Measurements from ENCODE around the gene ARID1B. TPM values are rescaled to one million over a fixed set of nuclear protein-coding genes. Genes with fewer than 3 reads are reported as not detected.

The ARID1B gene
- total and polyA plus RNA-seq, 9 of the 15 experiments (the other 6 are each of a cell fraction or from before 2014, with no cell fraction given) = 12.5 to 50.5 (median 25.8) TPM

DNA sequence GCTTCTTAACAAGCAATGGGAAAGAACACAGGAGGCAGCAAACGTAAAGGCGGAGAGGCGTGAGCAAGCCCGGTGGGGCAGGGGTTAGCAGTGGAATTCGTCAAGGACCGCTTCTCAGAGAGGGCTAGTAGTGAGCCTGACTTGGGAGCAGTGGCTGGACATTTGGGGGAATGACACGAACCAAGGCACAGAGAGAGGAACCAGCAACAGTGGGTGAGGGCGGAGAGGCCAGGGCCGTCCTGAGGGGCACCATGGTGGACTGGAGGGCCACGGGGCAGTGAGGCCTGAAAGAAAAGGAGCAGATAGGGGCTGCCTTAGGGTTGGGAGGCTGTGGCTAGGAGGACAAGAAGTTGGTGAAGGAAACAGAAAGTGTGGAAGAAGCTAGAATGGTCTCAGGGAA, 12.1 kb upstream of the ARID1B start:
- Histone ChIP-seq H3K9ac (ENCODE audit: insufficient read depth in 1 of 2, low read depth in 2 of 2, low read length in 2 of 2) (peak overlapping the region in 1 of 2 experiments; percentile 50; a peak in 1 of 4 replicates), H3K4me1 (replicated peaks in 1 of 2; ENCODE audit: control insufficient read depth in 2 of 2, insufficient read depth in 2 of 2, low read length in 2 of 2) (peaks cover 0 to 3% of the 10 kb centered on the region in 2 experiments; a peak in 2 of 5 replicates), H3K27me3 (ENCODE audit: control insufficient read depth in 2 of 2, insufficient read depth in 2 of 2, low read length in 2 of 2) (peaks cover 0 to 5% of the 10 kb centered on the region in 2 experiments; a peak in 2 of 5 replicates), H3K9me3 (replicated peaks; ENCODE audit: control insufficient read depth, insufficient read depth, low read depth, low read length) (no peaks in the 10 kb centered on the region), H4K20me1 (replicated peaks; ENCODE audit: control insufficient read depth, insufficient read depth, low read length) (no peaks in the 10 kb centered on the region), H3K4me3 (no peak overlapping the region), H3K27ac (ENCODE audit: extremely low read depth, low read depth, low read length) (no peak overlapping the region), H3K4me2 (ENCODE audit: insufficient read depth, low read length) (no peak overlapping the region), H3K9me1 (ENCODE audit: control insufficient read depth, insufficient read depth, low read length) (no peaks in the 10 kb centered on the region), H3K79me2 (ENCODE audit: control insufficient read depth, insufficient read depth, low read length) (no peaks in the 10 kb centered on the region), H2AFZ (ENCODE audit: low read depth, low read length) (peak overlapping the region; percentile 47), H3K36me3 (ENCODE audit: control insufficient read depth, insufficient read depth, low read length) (no peaks in the 10 kb centered on the region)
- no peak for DNase-seq (ENCODE audit: extremely low read depth in 1 of 4, low spot score in 3 of 4)
- 48% methylated on average over 10 of the region's 10 CpGs for WGBS (ENCODE audit: insufficient coverage, low coverage, missing lambda C conversion rate)
- CTCF ChIA-PET (ENCODE audit: low intra/inter-chr PET ratio) = no interaction called here
- intact Hi-C loops (cut with micrococcal nuclease) = no loop called here
- in situ Hi-C loops (cut with MboI) = no loop called here
- no TSS peak for BruUV-seq (replicated peaks)
- TF ChIP-seq, protein P1, sequence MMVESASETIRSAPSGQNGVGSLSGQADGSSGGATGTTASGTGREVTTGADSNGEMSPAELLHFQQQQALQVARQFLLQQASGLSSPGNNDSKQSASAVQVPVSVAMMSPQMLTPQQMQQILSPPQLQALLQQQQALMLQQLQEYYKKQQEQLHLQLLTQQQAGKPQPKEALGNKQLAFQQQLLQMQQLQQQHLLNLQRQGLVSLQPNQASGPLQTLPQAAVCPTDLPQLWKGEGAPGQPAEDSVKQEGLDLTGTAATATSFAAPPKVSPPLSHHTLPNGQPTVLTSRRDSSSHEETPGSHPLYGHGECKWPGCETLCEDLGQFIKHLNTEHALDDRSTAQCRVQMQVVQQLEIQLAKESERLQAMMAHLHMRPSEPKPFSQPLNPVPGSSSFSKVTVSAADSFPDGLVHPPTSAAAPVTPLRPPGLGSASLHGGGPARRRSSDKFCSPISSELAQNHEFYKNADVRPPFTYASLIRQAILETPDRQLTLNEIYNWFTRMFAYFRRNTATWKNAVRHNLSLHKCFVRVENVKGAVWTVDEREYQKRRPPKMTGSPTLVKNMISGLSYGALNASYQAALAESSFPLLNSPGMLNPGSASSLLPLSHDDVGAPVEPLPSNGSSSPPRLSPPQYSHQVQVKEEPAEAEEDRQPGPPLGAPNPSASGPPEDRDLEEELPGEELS (CRISPR knock-in tag; IDR thresholded peaks at IDR 0.05; ENCODE audit: borderline replicate concordance) = no peak
- no peak for TF ChIP-seq ZNF174 (CRISPR knock-in tag; IDR thresholded peaks at IDR 0.05)
- TF ChIP-seq NCOR1 (IDR thresholded peaks at IDR 0.05) = no peak
- TF ChIP-seq RCOR1 (IDR thresholded peaks at IDR 0.05; ENCODE audit: borderline replicate concordance in 1 of 2, low read depth in 2 of 2, low read length in 2 of 2) = no peak
- no peak for TF ChIP-seq L3MBTL2 (IDR thresholded peaks at IDR 0.05)
- no peak for TF ChIP-seq ZBTB26 (CRISPR knock-in tag; IDR thresholded peaks at IDR 0.05)
- no peak for TF ChIP-seq PCBP1 (IDR thresholded peaks at IDR 0.05; ENCODE audit: low read depth, low read length, poor library complexity, severe bottlenecking)
- TF ChIP-seq NFE2 (IDR thresholded peaks at IDR 0.05; ENCODE audit: low read depth) = no peak
- no peak for TF ChIP-seq ZBED1 (IDR thresholded peaks at IDR 0.05)
- no peak for TF ChIP-seq ZNF766 (CRISPR knock-in tag; conservative IDR thresholded peaks at IDR 0.05)
- no peak for TF ChIP-seq TAL1 (IDR thresholded peaks at IDR 0.05)
- TF ChIP-seq TEAD4 (IDR thresholded peaks at IDR 0.05; ENCODE audit: low read length) = no peak
- no peak for TF ChIP-seq TEAD4 (CRISPR knock-in tag; IDR thresholded peaks at IDR 0.05; ENCODE audit: borderline replicate concordance)
- no peak for TF ChIP-seq MAZ (CRISPR knock-in tag; conservative IDR thresholded peaks at IDR 0.05 in 1 of 2, IDR thresholded peaks at IDR 0.05 in 1 of 2)
- no peak for TF ChIP-seq SIN3A (IDR thresholded peaks at IDR 0.05; ENCODE audit: borderline replicate concordance in 2 of 2, control insufficient read depth in 1 of 2, low read depth in 2 of 2, low read length in 2 of 2)
- TF ChIP-seq DLX4 (CRISPR knock-in tag; IDR thresholded peaks at IDR 0.05) = no peak
- TF ChIP-seq SOX6 (IDR thresholded peaks at IDR 0.05) = no peak
- no peak for TF ChIP-seq RFX5 (IDR thresholded peaks at IDR 0.05; ENCODE audit: low read depth, low read length)
- no peak for TF ChIP-seq ZNF124 (CRISPR knock-in tag; IDR thresholded peaks at IDR 0.05)
- no peak for TF ChIP-seq NR2C1 (IDR thresholded peaks at IDR 0.05)
- no peak for TF ChIP-seq NR2C1 (tag; IDR thresholded peaks at IDR 0.05)
- no peak for FAIRE-seq
- peak; percentile 23 for ATAC-seq
- POLR2A ChIA-PET = interaction anchor here (0.5 to 1.8 kb wide), 4 partner anchors 12 to 197 kb away, joined by 3 to 6 read pairs (median 3); partner anchors contain the start of gene ARID1B
